Activated naive CD8-positive, alpha-beta T cell treated with anti-CD3 and anti-CD28 coated beads, Interleukin-2, amount 10 ng/mL, durations not matched to agents 7 days and 5 days (primary cell): Measurements from ENCODE around the gene CACNA1S. TPM values are rescaled to one million over a fixed set of nuclear protein-coding genes. Genes with fewer than 3 reads are reported as not detected.

Experiments used
- ATAC-seq: fragments of 150-1000 bp; cut with Tn5 transposase; one replicate; pipeline ENCODE4 v1.10.0; 2021; ENCODE audit warnings: low read depth, moderate library complexity
- POLR2A ChIA-PET: fragments of 350-600 bp; sonication (Branson Sonifier 250); formaldehyde crosslinking; loops from one replicate; lab custom pipeline; 2021; ENCODE audit warnings: antibody characterized with exemption; lab: Charles Lee
- DNase-seq: peaks from one replicate; pipeline ENCODE4 v3.0.0; 2021
- H3K27ac Mint-ChIP-seq: one replicate; pipeline ENCODE4 v1.8.0; 2022; ENCODE audit warnings: mild to moderate bottlenecking, mixed read lengths
- H3K27me3 Mint-ChIP-seq: one replicate; pipeline ENCODE4 v1.8.0; 2022; ENCODE audit warnings: mild to moderate bottlenecking, moderate library complexity, mixed read lengths
- H3K36me3 Mint-ChIP-seq: one replicate; pipeline ENCODE4 v1.8.0; 2021; ENCODE audit warnings: mild to moderate bottlenecking, mixed read lengths
- H3K4me1 Mint-ChIP-seq: one replicate; pipeline ENCODE4 v1.8.0; 2021; ENCODE audit warnings: mixed read lengths
- H3K4me3 Mint-ChIP-seq: one replicate; pipeline ENCODE4 v1.8.0; 2022; ENCODE audit warnings: mild to moderate bottlenecking, moderate library complexity, mixed read lengths
- H3K9me3 Mint-ChIP-seq: one replicate; pipeline ENCODE4 v1.8.0; 2021; ENCODE audit warnings: mixed read lengths
- total RNA-seq, 2 experiments: library from RNA; stranded (reverse); gene quantifications; one replicate each; pipeline ENCODE4 v1.2.3, GENCODE V29; 2021

Gene CACNA1S
- total RNA-seq, 2 experiments from 2014 or later: not detected

- Mint-ChIP-seq H3K36me3 (no peaks in the 10 kb centered on the region), H3K27me3 (peaks cover 2% of the 10 kb centered on the region)
- POLR2A ChIA-PET: no interaction called here
These were observed 42.6 kb downstream of the CACNA1S start for GRCh38 chr1:201069636-201070035.

GRCh38 chr1:201068976-201069375 lies 43.2 kb downstream of the CACNA1S start:
- peaks cover 2% of the 10 kb centered on the region for H3K27me3 Mint-ChIP-seq
- ATAC-seq: no peak
- no peaks in the 10 kb centered on the region for H3K9me3 Mint-ChIP-seq
- peaks cover 7% of the 10 kb centered on the region for H3K4me1 Mint-ChIP-seq
- no peaks in the 10 kb centered on the region for H3K36me3 Mint-ChIP-seq
- no peak overlapping the region for H3K27ac Mint-ChIP-seq
- no peak overlapping the region for H3K4me3 Mint-ChIP-seq
- DNase-seq: no peak
- POLR2A ChIA-PET: no interaction called here

More at GRCh38 chr1:201069636-201070035, 42.6 kb downstream of the CACNA1S start:
- no peak for DNase-seq
- no peak for ATAC-seq
- Mint-ChIP-seq H3K9me3 (no peaks in the 10 kb centered on the region), H3K4me3 (no peak overlapping the region), H3K27ac (no peak overlapping the region), H3K4me1 (peaks cover 7% of the 10 kb centered on the region)

DNA sequence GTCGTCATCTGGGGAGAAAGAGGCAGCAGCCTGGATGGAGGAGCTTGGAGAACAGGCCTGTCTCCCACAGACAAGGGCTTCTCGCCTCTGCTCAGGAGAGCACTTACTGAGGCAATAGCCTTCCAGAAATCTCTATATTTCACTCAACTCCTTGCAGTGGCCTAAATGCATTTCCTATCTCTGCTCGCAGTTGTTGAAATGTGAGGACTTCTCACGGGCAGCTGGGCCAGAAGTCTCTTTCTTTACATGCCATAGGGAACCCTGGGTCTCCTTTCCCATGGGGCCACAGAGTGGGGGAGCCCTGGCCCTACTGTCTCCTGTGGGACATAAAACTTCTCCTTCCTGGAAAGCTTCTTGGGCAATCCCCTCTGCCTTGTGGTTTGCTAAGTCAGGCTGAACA lies 45.2 kb downstream of the CACNA1S start:
- no peaks in the 10 kb centered on the region for H3K27me3 Mint-ChIP-seq
- H3K36me3 Mint-ChIP-seq: no peaks in the 10 kb centered on the region
- no peak overlapping the region for H3K4me3 Mint-ChIP-seq
- peaks cover 7% of the 10 kb centered on the region for H3K4me1 Mint-ChIP-seq
- ATAC-seq: no peak
- no peak overlapping the region for H3K27ac Mint-ChIP-seq
- POLR2A ChIA-PET: no interaction called here
- H3K9me3 Mint-ChIP-seq: no peaks in the 10 kb centered on the region
- DNase-seq: no peak

- Mint-ChIP-seq H3K4me1 (no peaks in the 10 kb centered on the region), H3K9me3 (no peaks in the 10 kb centered on the region), H3K4me3 (no peak overlapping the region), H3K27me3 (no peaks in the 10 kb centered on the region), H3K36me3 (no peaks in the 10 kb centered on the region), H3K27ac (no peak overlapping the region)
- ATAC-seq: no peak
- POLR2A ChIA-PET: no interaction called here
- DNase-seq: no peak
These were observed 46.5 kb downstream of the CACNA1S start for GRCh38 chr1:201065686-201066085.

- no peak for ATAC-seq
- POLR2A ChIA-PET: no interaction called here
These were observed 47.4 kb downstream of the CACNA1S start for GRCh38 chr1:201064806-201065205.

GRCh38 chr1:201063145-201063544 lies 49.1 kb downstream of the CACNA1S start:
- DNase-seq: no peak
- Mint-ChIP-seq H3K27me3 (no peaks in the 10 kb centered on the region), H3K9me3 (no peaks in the 10 kb centered on the region), H3K4me1 (no peaks in the 10 kb centered on the region), H3K27ac (no peak overlapping the region), H3K4me3 (no peak overlapping the region), H3K36me3 (no peaks in the 10 kb centered on the region)
- POLR2A ChIA-PET: no interaction called here
- no peak for ATAC-seq

More at GRCh38 chr1:201064806-201065205, 47.4 kb downstream of the CACNA1S start:
- Mint-ChIP-seq H3K27me3 (no peaks in the 10 kb centered on the region), H3K36me3 (no peaks in the 10 kb centered on the region), H3K4me1 (no peaks in the 10 kb centered on the region), H3K9me3 (no peaks in the 10 kb centered on the region), H3K27ac (no peak overlapping the region), H3K4me3 (no peak overlapping the region)
- DNase-seq: no peak

- POLR2A ChIA-PET: no interaction called here
- no peak overlapping the region for H3K27ac Mint-ChIP-seq
These were observed 49.6 kb downstream of the CACNA1S start for GRCh38 chr1:201062511-201063091.

DNA sequence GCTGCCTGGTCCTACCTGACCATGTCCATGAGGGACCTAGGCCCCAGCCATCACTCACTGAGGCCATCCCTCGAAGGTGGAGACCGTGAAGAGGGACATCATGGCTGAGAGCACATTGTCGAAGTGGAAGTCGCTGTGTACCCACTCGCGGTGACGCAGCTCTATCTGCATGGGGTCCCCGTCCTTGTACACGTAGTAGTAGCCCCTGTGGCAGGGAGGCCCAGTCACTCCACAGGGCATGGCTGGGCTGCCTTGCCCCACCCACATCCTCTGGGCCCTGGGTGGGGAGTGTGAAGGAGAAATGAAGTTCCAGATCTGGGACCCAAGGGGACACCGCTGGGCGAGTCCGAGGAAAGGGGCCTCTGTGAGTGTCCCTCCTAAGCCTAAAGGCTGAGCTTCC lies 50.3 kb downstream of the CACNA1S start:
- Mint-ChIP-seq H3K4me3 (no peak overlapping the region), H3K27ac (no peak overlapping the region), H3K36me3 (no peaks in the 10 kb centered on the region), H3K9me3 (no peaks in the 10 kb centered on the region), H3K4me1 (peaks cover 8% of the 10 kb centered on the region), H3K27me3 (peaks cover 5% of the 10 kb centered on the region)
- POLR2A ChIA-PET: no interaction called here
- ATAC-seq (no peak), DNase-seq (no peak)

More at GRCh38 chr1:201062511-201063091, 49.6 kb downstream of the CACNA1S start:
- H3K4me1 Mint-ChIP-seq: peaks cover 3% of the 10 kb centered on the region
- no peaks in the 10 kb centered on the region for H3K27me3 Mint-ChIP-seq
- DNase-seq (no peak), ATAC-seq (no peak)
- H3K4me3 Mint-ChIP-seq: no peak overlapping the region
- H3K9me3 Mint-ChIP-seq: no peaks in the 10 kb centered on the region
- no peaks in the 10 kb centered on the region for H3K36me3 Mint-ChIP-seq

GRCh38 chr1:201061049-201061448 lies 51.2 kb downstream of the CACNA1S start:
- no peaks in the 10 kb centered on the region for H3K9me3 Mint-ChIP-seq
- ATAC-seq: no peak

DNA sequence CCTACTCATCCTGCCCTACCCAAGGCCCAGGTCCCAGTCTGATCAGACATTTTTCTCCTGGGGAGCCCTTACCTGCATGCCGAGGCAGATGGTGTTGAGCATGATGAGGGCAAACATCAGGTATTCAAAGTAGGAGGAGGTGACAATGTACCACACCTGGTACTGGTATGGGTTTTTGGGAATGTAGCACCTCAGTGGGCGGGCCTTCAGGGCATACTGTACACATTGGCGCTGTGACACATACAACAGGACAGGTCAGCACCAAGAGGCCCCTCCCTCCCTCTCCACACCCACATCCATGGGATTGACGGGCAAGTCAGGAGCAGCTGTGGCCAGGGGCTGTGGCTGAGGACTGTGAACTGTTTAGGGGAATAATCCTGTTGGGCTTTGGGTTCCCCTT lies 51.6 kb downstream of the CACNA1S start:
- H3K4me1 Mint-ChIP-seq: peaks cover 8% of the 10 kb centered on the region
- no peaks in the 10 kb centered on the region for H3K36me3 Mint-ChIP-seq
- DNase-seq (no peak), ATAC-seq (no peak)
- POLR2A ChIA-PET: interaction anchor here (0.6 kb wide), 1 partner anchor 181 kb away, joined by 6 read pairs; no protein-coding TSS in a partner anchor
- no peak overlapping the region for H3K4me3 Mint-ChIP-seq
- no peaks in the 10 kb centered on the region for H3K9me3 Mint-ChIP-seq
- no peak overlapping the region for H3K27ac Mint-ChIP-seq
- H3K27me3 Mint-ChIP-seq: peaks cover 7% of the 10 kb centered on the region

More at GRCh38 chr1:201061049-201061448, 51.2 kb downstream of the CACNA1S start:
- no peak overlapping the region for H3K4me3 Mint-ChIP-seq
- POLR2A ChIA-PET: no interaction called here
- H3K27me3 Mint-ChIP-seq: peaks cover 5% of the 10 kb centered on the region
- H3K36me3 Mint-ChIP-seq: no peaks in the 10 kb centered on the region
- DNase-seq: no peak
- H3K27ac Mint-ChIP-seq: no peak overlapping the region
- H3K4me1 Mint-ChIP-seq: peaks cover 8% of the 10 kb centered on the region

GRCh38 chr1:201059871-201060555 lies 52.2 kb downstream of the CACNA1S start:
- DNase-seq (no peak), ATAC-seq (no peak)
- peaks cover 8% of the 10 kb centered on the region for H3K27me3 Mint-ChIP-seq
- no peak overlapping the region for H3K27ac Mint-ChIP-seq
- no peaks in the 10 kb centered on the region for H3K36me3 Mint-ChIP-seq
- H3K4me3 Mint-ChIP-seq: no peak overlapping the region
- POLR2A ChIA-PET: interaction anchor here (0.6 kb wide), 1 partner anchor 181 kb away, joined by 6 read pairs; no protein-coding TSS in a partner anchor
- peaks cover 8% of the 10 kb centered on the region for H3K4me1 Mint-ChIP-seq
- no peaks in the 10 kb centered on the region for H3K9me3 Mint-ChIP-seq

- peaks cover 8% of the 10 kb centered on the region for H3K27me3 Mint-ChIP-seq
- no peaks in the 10 kb centered on the region for H3K36me3 Mint-ChIP-seq
- no peaks in the 10 kb centered on the region for H3K9me3 Mint-ChIP-seq
- no peak overlapping the region for H3K4me3 Mint-ChIP-seq
- ATAC-seq: no peak
- no peak for DNase-seq
- no peak overlapping the region for H3K27ac Mint-ChIP-seq
- POLR2A ChIA-PET: no interaction called here
- H3K4me1 Mint-ChIP-seq: peaks cover 8% of the 10 kb centered on the region
These were observed 52.8 kb downstream of the CACNA1S start for GRCh38 chr1:201059401-201059800.

- POLR2A ChIA-PET: no interaction called here
- H3K27ac Mint-ChIP-seq: no peak overlapping the region
- H3K27me3 Mint-ChIP-seq: peaks cover 10% of the 10 kb centered on the region
- H3K9me3 Mint-ChIP-seq: no peaks in the 10 kb centered on the region
- no peaks in the 10 kb centered on the region for H3K36me3 Mint-ChIP-seq
- ATAC-seq: no peak
- no peak for DNase-seq
- no peak overlapping the region for H3K4me3 Mint-ChIP-seq
- H3K4me1 Mint-ChIP-seq: peaks cover 8% of the 10 kb centered on the region
These were observed 58.1 kb downstream of the CACNA1S start for GRCh38 chr1:201054091-201054543.
